GM18502 (cell line): ENCODE measurements around the gene KIF25.

ENCODE experiments used
- ATAC-seq: cut with Tn5 transposase; IDR thresholded peaks from one replicate; pipeline ENCODE4 v1.9.1; 2021; ENCODE audit warnings: mild to moderate bottlenecking; ENCODE audit not compliant: unreplicated experiment, poor library complexity

Gene KIF25

DNA sequence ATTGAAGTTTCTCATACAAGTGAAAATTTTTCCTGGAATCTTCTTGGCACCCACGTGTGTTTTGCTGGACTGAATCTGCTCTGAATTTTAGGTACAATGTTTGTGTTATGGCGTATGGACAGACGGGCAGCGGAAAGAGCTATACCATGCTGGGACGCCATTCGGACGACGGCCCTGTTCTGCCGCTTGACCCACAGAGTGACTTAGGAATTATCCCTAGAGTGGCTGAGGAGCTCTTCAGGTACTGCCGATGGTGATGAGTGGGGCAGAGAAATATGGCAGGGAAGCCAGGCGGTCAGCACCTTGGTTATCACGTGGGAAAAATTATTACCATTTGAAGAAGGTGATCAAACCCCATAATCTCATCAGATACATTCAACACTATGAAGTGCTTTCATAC, 36.3 kb downstream of the KIF25 start:
- no peak for ATAC-seq

DNA sequence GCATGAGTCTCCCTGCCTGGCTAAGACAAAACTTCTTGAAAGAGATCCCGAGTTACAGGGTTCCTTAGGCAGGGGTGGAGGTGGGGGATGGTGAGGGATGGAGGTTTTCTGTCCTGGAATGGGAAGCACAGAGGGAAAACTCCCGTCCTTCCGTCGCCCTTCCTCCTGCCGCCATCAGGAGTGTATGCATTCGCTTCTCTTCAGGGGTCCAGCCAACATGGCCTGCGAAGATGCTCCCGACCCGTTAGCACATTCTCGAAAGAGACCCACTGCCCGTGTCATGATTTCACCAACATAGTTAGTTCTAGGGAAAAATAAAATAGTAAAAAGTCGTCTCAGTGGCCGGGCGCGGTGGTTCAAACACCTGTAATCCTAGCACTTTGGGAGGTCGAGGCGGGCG, 37.1 kb downstream of the KIF25 start:
- ATAC-seq, result no peak

DNA sequence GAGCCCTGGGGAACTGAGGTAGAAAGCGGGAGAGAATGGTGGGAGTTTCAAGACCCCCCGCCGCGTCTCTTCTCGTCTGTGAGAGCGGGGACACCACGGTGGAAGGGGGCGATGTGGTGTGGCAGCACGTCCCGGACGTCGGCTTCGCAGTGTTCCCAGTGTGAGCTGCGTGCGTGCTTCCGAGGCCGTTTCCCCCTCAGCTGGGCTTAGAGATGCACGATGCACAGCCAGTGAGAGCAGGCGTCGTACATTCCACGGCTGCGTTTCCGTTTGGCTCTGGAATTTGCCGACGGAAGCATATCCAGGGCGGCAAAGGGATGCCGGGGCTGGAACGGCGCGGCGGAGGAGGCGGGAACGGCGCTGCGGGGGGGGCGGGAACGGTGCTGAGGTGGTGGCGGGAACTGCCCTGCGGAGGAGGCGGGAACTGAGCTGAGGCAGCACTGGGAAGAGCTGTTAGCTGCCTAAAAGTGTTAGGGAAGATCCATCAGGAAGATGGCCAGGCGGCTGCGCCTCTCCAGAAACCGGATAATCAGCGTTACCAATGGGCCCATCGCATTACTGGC, 37.7 kb downstream of the KIF25 start:
- ATAC-seq, result no peak

DNA sequence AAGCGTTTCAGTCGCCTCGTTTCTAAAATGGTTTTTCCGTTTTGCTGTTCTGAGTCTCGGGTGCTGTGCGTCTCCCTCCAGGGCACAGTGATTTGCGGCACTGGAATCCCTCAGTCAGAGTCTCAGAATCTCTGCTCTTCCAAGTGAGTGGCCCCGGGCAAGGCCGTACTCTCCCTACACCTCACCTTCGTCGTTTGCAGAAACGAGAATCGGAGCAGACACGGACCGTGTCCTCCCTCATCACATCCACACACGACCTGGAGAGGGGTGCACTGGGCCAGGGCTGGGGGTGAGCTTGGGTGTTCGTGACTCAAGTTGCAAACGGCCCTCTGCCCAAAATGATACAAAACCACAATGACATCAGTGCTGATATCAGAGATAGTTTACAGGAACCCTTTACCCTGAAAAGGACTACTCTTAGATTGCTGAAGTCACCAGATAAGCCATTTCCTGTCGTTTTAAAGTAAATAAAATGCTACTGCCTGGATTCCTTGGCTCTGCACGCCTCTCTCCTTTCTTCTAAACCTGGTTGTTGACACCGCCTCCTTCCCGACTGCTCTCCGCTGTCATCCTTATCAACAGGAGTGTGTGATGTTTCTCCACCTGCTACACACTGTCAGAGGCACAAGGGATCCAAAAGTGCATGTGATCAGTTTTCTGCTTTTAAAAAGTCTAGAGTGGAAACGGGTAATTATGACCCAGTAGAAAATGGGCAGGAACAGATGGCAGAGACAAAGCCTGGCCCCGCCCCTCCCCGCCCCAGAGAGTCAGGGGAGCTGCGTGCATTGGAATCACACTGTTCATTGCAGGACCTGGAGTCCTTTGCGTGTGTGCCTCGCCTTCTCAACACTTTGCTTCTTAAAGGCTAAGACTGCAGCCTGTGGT, 38.4 kb downstream of the KIF25 start:
- ATAC-seq, result no peak

DNA sequence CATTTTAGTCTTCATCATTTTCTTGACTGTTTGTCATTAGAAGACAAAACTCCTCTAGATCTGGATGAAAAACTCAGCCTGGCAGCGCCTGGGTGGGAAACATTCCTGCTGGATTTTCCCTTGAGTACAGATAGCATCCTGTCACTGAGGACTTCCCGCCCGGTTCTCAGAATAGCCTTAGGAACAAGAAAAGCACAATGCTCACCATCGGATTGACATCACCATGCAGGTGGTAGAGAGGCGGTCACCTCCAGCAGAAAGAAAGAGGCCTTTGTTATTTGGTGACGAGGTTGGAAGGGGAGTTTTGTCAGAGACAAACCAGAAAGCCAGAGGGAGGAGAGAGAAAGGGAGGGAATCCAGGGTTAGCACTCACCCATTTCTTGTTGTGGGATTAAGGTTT, 39.8 kb downstream of the KIF25 start:
- ATAC-seq, result no peak

DNA sequence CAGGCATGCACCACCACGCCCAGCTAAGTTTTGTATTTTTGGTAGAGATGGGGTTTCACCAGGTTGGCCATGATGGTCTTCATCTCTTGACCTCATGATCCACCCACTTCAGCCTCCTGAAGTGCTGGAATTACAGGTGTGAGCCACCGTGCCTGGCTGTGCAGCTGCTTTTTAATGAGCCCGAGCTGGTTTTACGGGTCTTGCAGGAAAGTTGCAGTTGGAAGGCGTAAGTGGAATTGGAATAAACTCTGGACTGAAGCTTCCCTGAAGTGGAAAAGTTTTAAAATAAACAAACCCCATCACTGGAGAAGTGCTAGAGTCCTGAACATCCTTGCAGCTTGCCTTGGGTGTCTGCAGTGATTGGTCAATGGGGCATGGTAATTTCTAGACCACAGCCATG, 40.4 kb downstream of the KIF25 start:
- ATAC-seq, result no peak

DNA sequence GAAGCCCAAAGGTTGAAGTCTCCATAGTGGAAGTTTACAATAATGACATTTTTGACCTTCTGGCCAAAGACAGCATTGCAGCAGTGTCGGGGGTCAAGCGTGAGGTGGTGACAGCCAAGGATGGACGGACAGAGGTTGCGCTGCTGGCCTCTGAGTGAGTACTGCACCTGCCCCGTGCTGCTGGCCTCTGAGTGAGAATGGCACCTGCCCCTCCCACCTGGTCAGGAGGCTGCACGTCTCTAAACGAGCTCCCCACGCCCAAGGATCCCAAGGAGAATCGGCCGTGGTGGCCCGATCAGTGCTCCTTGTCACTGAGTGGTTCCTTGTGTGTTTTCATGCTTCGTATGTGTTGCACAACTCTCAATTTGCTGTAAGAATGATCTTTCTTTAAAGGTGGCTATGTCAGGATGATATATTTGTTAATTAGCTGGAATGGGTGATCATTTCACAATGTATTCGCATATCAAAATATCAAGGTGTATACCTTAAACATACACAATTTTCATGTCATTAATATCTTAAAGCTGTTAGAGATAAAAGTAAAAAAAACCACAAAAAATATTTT, 41.2 kb downstream of the KIF25 start:
- ATAC-seq, result no peak

DNA sequence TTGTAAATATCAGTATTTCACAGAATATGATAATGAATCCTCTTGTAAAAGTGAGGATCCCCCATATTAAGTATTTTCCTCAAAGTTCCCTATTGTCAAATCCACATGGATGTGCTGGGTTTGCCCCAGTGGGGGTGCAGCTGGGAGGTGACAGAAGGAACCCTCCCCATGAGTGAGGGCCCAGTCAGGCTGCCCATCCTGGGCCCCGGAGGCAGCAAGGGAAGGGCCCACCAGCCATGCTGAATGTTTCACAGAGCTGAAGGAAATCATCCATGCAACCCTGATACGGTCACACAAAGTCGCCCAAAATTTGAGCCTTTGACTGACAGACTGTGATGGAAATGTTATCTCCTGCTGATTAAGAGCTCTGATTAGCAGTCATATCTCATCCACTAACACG, 41.8 kb downstream of the KIF25 start:
- no peak for ATAC-seq

DNA sequence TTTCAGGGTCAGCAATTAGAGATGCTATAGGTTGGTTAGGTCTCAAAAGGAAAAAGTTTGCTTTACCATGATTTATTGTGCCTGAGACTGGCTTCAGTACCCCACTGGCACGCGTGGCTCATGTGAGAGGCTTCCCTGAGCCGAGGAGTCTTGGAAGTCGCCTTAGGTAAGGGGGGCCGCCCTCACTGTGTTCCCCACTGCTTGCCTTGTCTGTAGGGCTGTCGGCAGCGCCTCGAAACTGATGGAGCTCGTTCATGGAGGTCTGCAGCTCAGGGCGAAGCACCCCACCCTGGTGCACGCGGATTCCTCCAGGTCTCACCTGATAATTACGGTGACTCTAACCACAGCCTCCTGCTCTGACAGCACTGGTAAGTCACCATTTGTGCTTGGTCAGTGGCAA, 42.4 kb downstream of the KIF25 start:
- no peak for ATAC-seq

DNA sequence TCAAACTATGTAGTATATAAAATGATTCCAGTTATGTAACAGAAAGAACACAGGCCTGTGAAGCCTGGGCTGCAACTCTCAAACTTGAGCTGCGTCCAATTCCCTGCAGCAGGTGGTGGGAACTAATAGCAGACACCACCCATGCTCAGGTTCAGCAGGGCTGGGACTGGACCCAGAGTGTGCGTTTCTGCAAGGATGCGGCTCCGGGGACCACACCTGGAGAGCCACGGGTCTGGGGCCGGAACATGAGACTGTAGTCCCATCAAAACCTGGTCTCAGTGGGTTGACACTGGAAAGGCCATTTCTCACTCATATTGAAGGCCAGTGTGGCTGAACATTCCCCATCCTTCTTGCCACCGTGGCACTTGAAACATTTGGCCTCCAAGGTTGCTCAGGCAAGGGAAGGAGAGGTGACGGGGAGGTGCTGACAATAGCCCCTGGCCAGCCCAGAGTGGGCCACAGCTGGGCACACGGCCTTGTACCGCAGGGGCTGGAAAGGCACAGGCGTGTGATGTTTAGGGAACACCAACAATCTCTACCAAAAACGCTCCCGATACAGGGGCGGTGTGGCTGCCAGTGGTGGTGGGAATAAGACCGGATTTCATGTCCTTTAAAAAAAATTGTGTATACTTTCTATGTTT, 43.5 kb downstream of the KIF25 start:
- no peak for ATAC-seq

DNA sequence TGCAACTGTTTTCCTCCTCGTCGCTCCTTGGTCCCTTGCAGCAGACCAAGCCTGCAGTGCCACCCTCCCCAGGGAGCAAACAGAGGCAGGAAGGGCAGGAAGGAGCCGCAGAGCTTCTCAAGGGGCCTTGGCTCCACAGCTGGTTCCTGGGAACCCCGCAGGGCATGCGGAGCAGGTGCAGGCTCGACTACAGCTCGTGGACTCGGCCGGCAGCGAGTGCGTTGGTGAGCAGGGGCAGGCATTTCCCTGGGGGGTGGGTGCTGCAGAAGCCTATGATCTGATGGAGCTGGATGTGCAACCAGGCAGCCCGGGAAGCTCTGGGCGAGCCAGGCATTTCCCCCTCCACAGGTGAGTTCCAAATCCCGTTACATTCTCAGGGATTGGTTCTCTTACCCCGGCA, 44.5 kb downstream of the KIF25 start:
- no peak for ATAC-seq

DNA sequence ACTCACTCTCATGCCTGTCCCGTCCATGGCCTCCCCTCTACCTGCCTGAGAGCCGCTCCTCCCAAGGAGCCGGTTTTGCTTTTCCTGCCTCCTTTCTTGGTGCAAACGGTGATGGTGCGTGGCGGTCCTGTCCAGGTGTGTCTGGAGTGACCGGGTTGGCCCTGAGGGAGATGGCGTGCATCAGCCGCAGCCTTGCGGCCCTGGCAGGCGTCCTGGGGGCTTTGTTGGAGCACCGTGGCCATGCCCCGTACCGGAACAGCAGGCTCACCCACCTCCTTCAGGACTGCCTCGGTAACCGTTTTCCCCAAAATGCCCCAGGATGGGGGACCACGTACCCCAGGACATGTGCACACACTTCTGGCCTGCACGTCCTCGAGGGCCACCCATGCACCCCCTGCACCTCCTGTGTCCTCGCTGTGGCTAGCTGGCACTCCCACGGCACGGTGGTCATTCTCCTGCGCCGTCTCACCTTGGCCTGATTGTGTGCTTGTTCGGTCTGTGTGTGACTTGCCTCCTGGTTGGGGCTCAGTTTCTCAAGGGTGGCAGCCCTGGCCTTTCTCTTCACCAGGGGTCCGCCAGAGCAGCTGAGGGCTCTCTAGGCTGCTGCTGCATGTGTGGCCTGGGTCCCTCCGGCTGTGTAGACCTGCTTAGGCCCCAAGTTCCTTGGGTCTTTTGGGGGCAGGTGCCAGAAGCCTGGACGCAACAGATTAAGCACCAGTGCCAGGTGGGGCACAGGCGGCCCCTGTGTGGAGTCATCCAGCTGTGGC, 45.1 kb downstream of the KIF25 start:
- ATAC-seq, result no peak

DNA sequence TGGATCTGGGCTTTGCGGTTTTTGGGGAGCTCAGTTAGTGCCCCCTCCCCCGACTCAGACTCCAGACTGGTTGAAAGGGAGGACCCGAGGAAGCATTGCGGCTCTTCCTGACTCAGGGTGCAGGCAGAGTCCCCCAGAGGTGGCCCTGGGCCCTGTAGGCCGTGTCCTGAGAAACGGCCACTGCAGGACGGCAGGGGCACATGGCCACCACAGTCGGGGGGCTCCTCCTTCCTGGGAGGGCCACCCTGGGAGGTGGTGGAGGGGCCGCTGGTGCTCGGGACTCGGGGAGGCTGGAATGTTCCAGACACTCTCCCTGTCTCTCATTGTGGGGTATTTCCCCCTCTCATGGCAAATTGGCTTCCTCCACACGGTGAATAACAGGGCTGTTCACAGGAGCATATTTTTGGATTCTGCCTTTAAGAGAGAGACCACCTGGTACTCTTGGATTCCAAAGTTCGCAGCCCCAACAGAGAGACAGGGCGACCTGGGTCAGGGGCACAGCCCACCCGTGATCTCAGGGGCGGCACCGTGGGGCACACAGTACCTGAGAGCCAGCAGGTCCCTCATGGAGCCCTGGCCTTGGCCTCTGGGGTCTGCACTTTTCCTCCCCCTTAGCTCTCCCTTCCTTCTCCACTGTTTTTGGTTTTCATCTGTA, 45.8 kb downstream of the KIF25 start:
- no peak for ATAC-seq

DNA sequence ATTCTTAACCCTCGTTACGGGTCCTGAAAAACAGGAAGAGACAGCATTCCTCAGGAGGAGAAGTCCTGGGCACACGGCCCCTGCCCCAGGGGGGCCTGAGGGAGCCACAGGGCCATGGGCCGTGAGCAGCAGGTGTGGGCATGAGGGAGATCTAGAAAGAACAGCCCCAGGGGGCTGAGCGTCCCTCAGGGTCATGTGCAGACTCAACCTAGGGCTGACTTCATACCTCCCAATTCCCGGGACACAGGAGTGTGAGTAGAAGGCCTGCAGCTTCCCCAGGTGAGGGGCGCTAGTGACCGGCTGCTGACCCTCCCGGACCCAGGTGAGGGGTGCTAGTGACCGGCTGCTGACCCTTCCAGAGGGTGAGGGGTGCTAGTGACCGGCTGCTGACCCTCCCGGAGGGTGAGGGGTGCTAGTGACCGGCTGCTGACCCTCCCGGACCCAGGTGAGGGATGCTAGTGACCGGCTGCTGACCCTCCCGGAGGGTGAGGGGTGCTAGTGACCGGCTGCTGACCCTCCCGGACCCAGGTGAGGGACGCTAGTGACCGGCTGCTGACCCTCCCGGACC, 46.5 kb downstream of the KIF25 start:
- no peak for ATAC-seq

DNA sequence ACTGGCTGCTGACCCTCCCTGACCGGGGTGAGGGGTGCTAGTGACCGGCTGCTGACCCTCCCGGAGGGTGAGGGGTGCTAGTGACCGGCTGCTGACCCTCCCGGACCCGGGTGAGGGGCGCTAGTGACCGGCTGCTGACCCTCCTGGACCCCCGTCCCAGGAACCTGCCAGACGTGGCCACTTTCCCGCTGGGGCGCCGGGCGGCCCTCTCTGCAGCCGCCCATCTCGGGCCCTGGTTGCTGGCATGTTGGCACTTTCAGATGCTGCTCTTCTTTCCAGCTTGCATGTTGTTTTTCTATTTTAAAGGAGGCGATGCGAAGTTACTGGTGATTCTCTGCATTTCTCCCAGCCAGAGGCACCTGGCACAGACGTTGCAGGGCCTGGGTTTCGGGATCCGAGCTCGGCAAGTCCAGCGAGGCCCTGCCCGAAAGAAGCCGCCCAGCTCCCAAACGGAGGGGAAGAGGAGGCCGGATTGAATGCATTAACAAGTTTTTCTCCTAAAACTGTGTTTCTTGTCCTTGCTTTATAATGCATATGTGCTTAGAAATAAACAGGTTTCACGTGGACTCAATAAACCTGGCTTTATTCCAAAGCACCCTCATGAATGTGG, 47.2 kb downstream of the KIF25 start:
- no peak for ATAC-seq

DNA sequence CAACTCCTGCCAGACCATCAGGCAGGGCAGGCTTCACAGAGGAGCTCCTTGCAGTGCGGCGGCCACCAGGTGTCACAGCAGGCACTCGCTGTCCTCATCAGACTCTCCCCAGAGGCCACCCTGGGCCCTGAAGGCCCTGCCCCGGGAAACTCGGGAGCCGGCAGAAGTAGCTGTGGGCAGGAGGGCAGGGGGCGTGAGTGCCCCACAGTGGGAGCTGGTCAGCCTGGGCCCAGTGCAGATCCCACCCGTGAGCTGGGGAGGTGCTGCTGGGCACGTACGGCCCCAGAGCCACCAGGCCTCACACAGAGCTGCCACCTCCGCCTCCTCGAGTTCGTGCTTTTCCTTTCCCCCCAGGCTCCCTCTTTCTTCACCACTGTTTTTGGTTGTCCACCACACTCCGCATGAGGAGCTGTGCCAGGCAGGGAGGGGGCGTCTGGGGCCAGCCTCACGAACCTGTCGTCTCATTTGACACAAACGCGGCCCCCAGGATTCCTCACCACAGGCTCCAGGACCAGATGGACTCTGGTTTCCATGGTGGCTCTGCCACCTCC, 47.7 kb downstream of the KIF25 start:
- ATAC-seq, result no peak

DNA sequence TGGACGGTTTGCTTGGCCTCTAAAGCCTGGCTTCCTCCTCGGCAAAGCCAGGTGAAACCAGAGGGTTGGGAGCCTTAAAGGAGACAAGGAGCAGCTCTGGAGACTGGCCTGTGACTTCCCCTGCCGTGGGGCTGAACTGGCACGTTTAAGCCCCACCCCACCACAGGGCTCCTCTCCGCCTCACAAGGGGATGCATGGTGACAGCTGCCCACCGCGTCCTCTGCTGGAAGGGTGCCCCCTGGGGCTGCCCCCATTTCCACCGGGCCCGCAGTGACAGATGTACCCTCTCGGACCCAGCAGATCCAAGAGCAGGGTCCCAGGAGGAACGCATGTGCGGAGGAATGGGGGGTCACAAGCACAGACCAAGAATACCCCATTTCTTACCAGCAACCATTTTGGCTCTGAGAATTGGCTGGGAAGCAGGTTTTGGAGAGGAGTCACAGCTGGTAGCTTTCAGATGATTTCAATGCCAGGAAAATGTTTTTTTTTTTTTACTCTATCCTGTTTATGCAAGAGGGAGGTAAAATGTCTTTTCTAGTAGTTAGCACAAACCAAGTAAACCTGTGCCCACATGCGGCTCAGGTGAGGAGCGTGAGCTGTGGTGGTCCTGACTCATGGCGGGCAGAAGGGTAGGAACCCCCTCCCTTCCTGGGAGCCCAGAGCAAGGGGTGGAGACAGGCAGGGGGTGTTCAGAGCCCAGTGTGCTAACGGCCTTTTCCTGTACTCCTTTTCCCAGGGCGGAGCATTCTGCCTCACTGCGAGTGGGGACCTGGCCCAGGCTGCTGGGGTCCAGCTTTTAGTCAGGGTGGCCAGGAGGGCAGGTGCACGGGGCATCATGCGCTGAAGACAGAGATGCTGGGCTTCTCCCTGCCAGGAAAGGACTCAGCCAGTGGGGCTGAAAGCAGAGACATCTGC, 48.5 kb downstream of the KIF25 start:
- no peak for ATAC-seq

DNA sequence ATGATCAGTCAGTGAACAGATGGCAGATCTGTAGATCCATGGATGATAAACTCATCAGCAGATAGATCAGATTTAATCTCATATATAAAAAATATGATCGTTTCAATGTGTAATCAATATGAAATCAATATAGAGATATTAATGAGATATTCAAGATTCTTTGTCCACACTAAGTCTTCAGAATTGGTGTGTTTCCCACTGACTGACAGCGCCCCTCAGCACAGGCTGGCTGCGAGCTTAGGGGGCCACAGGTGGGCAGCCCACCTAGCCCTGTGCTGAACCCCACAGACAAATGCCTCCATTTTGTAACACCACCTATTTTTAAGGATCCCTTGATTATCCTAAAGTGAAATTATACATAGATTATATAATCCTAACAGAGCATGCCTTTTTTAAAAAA, 49.2 kb downstream of the KIF25 start:
- no peak for ATAC-seq
